Measurements from ENCODE around the gene HRG. TPM values are rescaled to one million over a fixed set of nuclear protein-coding genes. Genes with fewer than 3 reads are reported as not detected.
"Not testable (repeated sequence)": the region's sequence is repeated elsewhere in the genome, so short reads cannot be mapped to it uniquely, and the experiment has no call there.

Gene HRG
- total RNA-seq, 1 donor from 2014 or later, result not detected

GRCh38 chr3:186679151-186679550 is 13.3 kb downstream of the HRG start:
- no peaks in the 10 kb centered on the region for H3K4me1 Mint-ChIP-seq (ENCODE audit: unreplicated experiment)
- H3K27ac Mint-ChIP-seq (ENCODE audit: unreplicated experiment), result no peak overlapping the region
- TF ChIP-seq, protein P1, sequence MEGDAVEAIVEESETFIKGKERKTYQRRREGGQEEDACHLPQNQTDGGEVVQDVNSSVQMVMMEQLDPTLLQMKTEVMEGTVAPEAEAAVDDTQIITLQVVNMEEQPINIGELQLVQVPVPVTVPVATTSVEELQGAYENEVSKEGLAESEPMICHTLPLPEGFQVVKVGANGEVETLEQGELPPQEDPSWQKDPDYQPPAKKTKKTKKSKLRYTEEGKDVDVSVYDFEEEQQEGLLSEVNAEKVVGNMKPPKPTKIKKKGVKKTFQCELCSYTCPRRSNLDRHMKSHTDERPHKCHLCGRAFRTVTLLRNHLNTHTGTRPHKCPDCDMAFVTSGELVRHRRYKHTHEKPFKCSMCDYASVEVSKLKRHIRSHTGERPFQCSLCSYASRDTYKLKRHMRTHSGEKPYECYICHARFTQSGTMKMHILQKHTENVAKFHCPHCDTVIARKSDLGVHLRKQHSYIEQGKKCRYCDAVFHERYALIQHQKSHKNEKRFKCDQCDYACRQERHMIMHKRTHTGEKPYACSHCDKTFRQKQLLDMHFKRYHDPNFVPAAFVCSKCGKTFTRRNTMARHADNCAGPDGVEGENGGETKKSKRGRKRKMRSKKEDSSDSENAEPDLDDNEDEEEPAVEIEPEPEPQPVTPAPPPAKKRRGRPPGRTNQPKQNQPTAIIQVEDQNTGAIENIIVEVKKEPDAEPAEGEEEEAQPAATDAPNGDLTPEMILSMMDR (IDR thresholded peaks at IDR 0.05), result no peak
- no peaks in the 10 kb centered on the region for H3K36me3 Mint-ChIP-seq (ENCODE audit: unreplicated experiment)
- H3K27me3 Mint-ChIP-seq (ENCODE audit: unreplicated experiment), result peaks cover 28% of the 10 kb centered on the region
- DNase-seq (ENCODE audit: extremely low spot score, unreplicated experiment), result no peak
- no peaks in the 10 kb centered on the region for H3K9me3 Mint-ChIP-seq (ENCODE audit: unreplicated experiment)
- no peak overlapping the region for H3K4me3 Mint-ChIP-seq (ENCODE audit: unreplicated experiment)

DNA sequence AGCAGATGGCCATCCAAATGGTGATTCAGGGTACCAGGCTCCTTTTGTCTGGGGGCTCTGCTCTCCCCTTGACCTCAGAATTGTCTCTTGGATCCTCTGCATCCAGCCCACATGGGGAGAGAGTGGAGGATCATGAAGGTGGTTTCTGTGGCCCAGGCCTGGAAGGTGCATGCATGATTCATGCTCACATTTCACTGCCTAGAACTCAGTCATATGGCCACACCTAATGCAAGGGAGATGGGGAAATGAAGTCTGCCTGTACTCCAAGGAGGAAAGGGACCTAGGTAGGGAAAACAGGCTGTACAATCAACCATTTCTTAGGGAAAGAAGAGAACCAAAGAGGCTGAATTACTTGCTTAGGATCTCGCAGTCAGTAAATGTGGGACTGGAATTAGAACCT is 15.1 kb downstream of the HRG start:
- DNase-seq (ENCODE audit: extremely low spot score, unreplicated experiment), result no peak
- Mint-ChIP-seq H3K4me1 (ENCODE audit: unreplicated experiment) (no peaks in the 10 kb centered on the region), H3K27me3 (ENCODE audit: unreplicated experiment) (peaks cover 28% of the 10 kb centered on the region), H3K27ac (ENCODE audit: unreplicated experiment) (no peak overlapping the region), H3K36me3 (ENCODE audit: unreplicated experiment) (no peaks in the 10 kb centered on the region), H3K4me3 (ENCODE audit: unreplicated experiment) (no peak overlapping the region), H3K9me3 (ENCODE audit: unreplicated experiment) (peaks cover 7% of the 10 kb centered on the region)
- TF ChIP-seq, protein P1 (IDR thresholded peaks at IDR 0.05), result no peak

- H3K27ac Mint-ChIP-seq (ENCODE audit: unreplicated experiment), result no peak overlapping the region
- peaks cover 31% of the 10 kb centered on the region for H3K27me3 Mint-ChIP-seq (ENCODE audit: unreplicated experiment)
- no peaks in the 10 kb centered on the region for H3K4me1 Mint-ChIP-seq (ENCODE audit: unreplicated experiment)
These were observed 17.0 kb downstream of the HRG start for GRCh38 chr3:186682812-186683211.

DNA sequence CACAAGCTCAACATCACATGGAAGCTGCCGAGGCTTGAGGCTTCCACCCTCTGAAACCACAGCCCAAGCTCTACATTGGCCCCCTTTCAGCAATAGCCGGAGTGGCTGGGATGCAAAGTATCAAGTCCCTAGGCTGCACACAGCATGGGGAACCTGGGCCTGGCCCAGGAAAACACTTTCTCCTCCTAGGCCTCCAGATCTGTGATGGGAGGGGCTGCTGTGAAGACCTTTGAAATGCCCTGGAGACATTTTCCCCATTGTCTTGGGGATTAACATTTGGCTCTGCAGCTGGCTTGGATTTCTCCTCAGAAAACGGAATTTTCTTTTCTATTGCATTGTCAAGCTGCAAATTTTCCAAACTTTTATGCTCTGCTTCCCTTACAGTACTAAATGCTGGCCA is 18.2 kb downstream of the HRG start:
- Mint-ChIP-seq H3K9me3 (ENCODE audit: unreplicated experiment) (peaks cover 7% of the 10 kb centered on the region), H3K4me3 (ENCODE audit: unreplicated experiment) (no peak overlapping the region), H3K36me3 (ENCODE audit: unreplicated experiment) (no peaks in the 10 kb centered on the region), H3K27ac (ENCODE audit: unreplicated experiment) (no peak overlapping the region), H3K4me1 (ENCODE audit: unreplicated experiment) (no peaks in the 10 kb centered on the region), H3K27me3 (ENCODE audit: unreplicated experiment) (peaks cover 30% of the 10 kb centered on the region)
- TF ChIP-seq, protein P1 (IDR thresholded peaks at IDR 0.05), result no peak
- DNase-seq (ENCODE audit: extremely low spot score, unreplicated experiment), result no peak

More at GRCh38 chr3:186682812-186683211, 17.0 kb downstream of the HRG start:
- H3K36me3 Mint-ChIP-seq (ENCODE audit: unreplicated experiment), result no peaks in the 10 kb centered on the region
- TF ChIP-seq, protein P1 (IDR thresholded peaks at IDR 0.05), result no peak
- H3K9me3 Mint-ChIP-seq (ENCODE audit: unreplicated experiment), result peaks cover 7% of the 10 kb centered on the region
- no peak for DNase-seq (ENCODE audit: extremely low spot score, unreplicated experiment)
- no peak overlapping the region for H3K4me3 Mint-ChIP-seq (ENCODE audit: unreplicated experiment)

GRCh38 chr3:186686475-186686874 is 20.7 kb downstream of the HRG start:
- not testable (repeated sequence) for H3K36me3 Mint-ChIP-seq (ENCODE audit: unreplicated experiment); H3K27ac Mint-ChIP-seq (ENCODE audit: unreplicated experiment); H3K9me3 Mint-ChIP-seq (ENCODE audit: unreplicated experiment); H3K4me3 Mint-ChIP-seq (ENCODE audit: unreplicated experiment); DNase-seq (ENCODE audit: extremely low spot score, unreplicated experiment); H3K4me1 Mint-ChIP-seq (ENCODE audit: unreplicated experiment)
- H3K27me3 Mint-ChIP-seq (ENCODE audit: unreplicated experiment), result peaks cover 32% of the 10 kb centered on the region

DNA sequence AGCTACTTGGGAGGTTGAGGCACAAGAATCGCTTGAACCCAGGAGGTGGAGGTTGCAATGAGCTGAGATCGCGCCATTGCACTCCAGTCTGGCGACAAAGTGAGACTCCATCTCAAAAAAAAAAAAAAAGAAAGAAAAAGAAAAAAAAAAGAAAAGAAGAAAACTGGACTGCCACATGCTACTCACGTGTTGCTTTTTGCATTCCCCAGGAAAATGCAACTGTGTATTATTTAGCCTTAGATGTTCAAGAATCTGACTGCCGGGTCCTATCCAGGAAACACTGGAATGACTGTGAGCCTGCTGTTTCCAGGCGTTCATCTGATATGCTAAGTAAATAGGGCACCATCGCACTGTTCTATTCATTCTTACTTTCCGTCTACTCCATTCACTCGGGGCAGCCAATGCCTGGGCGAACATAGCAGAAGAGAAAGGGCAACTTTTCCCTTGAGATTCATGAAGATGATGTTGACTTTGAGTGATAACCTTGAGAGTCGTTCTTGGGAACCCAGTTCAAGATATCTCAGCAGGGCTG is 21.4 kb downstream of the HRG start:
- no peaks in the 10 kb centered on the region for H3K36me3 Mint-ChIP-seq (ENCODE audit: unreplicated experiment)
- no peak overlapping the region for H3K27ac Mint-ChIP-seq (ENCODE audit: unreplicated experiment)
- DNase-seq (ENCODE audit: extremely low spot score, unreplicated experiment), result no peak
- H3K27me3 Mint-ChIP-seq (ENCODE audit: unreplicated experiment), result peaks cover 37% of the 10 kb centered on the region
- H3K9me3 Mint-ChIP-seq (ENCODE audit: unreplicated experiment), result peaks cover 7% of the 10 kb centered on the region
- TF ChIP-seq, protein P1 (IDR thresholded peaks at IDR 0.05), result no peak
- no peaks in the 10 kb centered on the region for H3K4me1 Mint-ChIP-seq (ENCODE audit: unreplicated experiment)
- no peak overlapping the region for H3K4me3 Mint-ChIP-seq (ENCODE audit: unreplicated experiment)

GRCh38 chr3:186690304-186690703 is 24.5 kb downstream of the HRG start:
- not testable (repeated sequence) for DNase-seq (ENCODE audit: extremely low spot score, unreplicated experiment); H3K27ac Mint-ChIP-seq (ENCODE audit: unreplicated experiment); H3K9me3 Mint-ChIP-seq (ENCODE audit: unreplicated experiment); H3K4me3 Mint-ChIP-seq (ENCODE audit: unreplicated experiment); H3K4me1 Mint-ChIP-seq (ENCODE audit: unreplicated experiment); H3K36me3 Mint-ChIP-seq (ENCODE audit: unreplicated experiment)
- H3K27me3 Mint-ChIP-seq (ENCODE audit: unreplicated experiment), result peaks cover 38% of the 10 kb centered on the region
